Effector CD8-positive, alpha-beta T cell (primary cell): ENCODE data around the gene COL7A1.
"Not testable (repeated sequence)": the region's sequence is repeated elsewhere in the genome, so short reads cannot be mapped to it uniquely, and the experiment has no call there.

Experiments
- DNase-seq: peaks from one replicate; lab custom pipeline; 2025; lab: John Stamatoyannopoulos, UW

Gene COL7A1

DNA sequence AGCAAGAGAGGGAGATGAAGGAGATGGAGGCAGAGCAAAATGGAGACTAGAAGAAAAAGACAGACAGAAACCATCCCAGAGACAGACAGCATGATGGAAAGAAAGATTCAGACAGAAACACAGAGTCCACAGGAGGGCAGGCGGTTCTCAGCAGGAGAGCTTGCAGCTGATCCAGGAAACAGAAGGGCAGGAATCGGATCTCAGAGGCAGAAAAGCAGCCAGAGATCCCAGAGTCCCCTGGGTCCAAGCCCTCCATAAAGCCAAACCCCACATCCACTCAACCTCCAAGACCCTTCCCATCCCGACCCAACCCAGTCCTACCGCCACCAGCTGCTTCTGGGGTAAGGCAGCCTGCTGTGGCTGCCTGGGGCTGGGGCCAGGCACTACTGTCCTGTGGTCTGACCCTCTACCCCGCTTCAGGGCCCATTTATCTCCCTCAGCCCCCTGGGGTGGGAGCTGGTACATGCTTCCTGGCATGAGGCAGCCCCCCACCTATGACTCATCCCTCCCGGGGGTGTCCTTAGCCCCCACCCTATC is 31.7 kb downstream of the COL7A1 start, which contains the start of gene UCN2:
Gene UCN2 (minus strand): TSS at position 400 of the 537 bp plus-strand sequence. CDS start 657 bp downstream, outside the sequence.
- no peak for DNase-seq

DNA sequence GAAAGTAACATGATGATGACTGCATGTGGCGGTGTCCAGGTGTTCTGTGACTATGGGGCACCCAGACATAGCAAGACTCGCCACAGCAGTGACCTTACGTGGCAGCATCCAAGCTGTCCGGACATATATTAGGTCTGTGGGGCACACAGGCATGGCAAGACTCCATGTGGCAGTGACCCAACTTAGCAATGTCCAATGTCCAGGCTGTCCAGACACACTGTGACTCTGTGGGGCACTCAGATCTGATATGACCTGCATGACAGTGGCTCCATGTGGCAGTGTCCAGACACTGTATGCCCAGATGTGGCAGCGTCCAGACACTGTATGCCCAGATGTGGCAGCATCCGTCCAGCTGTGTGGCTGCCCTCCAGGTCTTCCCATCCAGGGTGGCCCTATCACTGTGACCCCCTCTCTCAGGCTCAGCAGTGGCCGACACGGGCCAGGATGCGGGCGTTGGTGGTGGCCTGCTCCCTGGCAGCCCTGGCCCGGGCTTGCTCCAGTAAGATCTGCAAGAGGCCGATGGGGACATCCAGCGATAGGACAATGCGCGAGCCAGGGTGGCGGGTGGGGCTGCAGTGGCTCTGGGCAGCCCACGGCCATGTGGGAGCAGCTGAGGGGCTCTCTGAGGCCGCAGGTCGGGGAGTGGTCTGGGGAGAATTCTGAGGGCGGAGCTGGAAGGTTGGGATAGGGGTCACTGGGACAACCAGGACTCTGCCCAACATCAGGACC is 32.6 kb downstream of the COL7A1 start:
- DNase-seq = no peak

DNA sequence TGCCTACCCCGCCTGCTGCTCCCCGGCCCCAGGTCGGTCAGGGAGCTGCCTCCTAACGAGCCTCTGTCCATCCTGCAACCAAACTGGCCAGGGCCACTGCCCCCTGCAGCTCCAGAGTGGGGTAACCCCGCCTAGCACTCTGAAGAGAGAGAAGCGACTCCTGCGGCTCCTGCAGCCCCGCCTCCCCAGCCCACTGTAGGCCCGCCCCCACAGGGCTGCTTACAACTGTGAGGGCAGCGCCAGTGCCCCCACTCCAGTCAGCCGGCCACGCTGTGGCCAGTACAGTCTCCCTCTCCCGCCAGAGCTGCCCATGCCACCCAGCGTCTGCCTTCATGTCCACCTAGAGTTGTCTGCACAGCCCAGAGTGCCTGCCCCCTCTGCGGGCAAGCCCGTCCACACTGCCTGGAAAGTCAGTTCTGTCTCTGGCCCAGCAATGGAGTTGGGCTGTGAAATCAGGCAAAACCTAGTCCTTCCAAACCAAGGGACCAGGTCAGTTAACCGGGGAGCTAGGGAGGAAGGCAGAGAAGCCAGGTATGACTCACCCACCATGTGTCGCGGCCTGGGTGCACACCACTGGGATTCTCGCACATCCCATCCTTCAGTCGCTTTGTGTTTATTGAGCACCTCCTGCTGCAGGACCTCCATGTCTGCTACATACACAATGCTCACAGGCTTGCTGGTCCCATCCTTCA is 33.9 kb downstream of the COL7A1 start:
- DNase-seq = no peak

DNA sequence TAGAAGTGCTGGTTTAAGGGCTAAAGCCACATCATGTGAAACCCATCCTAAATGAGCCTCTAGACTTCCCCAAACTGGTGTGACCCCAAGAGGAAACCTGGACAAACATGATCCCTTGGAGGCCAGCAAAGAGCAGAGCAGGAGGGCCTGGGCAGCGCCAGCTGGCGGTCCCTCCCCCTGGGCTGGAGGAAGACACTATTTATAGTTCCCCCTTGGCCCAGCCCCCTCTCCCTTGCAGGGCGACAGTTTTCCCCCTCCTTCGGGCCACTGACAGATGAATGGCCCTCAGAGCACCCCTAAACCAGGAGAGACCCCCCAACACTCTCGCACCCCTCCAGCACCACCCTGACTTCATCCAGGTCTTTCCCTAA is 34.5 kb downstream of the COL7A1 start:
- DNase-seq = no peak

DNA sequence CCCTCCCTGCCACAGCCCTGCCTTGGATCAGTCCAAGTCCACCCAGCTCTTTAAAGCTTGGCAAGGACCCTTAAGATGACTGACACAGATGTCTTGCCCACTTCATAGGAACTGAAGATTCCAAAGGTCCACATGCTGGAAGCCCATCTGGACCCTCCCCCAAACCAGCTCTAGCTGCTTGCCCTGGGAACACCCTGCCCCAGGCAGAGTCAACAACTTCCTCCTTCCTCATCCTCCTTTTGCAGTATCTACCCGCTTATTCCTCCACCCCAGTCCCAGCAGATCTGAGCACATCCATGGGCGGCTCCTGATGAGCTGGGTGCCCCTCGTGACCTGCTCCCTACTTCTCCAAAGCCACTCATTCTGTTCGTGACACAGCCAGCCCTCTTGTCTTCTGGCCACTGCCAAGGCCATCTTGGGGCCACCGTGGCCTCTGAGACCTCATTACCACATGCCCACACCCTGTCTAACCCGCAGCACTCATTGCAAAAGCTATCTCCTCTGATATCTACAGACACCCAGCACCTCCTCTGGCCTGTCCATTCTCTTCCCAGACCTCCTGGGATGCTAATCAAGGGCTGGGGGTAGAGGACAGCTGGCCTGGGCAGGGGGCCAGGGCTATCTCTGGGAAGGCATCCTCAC is 36.5 kb downstream of the COL7A1 start:
- no peak for DNase-seq

DNA sequence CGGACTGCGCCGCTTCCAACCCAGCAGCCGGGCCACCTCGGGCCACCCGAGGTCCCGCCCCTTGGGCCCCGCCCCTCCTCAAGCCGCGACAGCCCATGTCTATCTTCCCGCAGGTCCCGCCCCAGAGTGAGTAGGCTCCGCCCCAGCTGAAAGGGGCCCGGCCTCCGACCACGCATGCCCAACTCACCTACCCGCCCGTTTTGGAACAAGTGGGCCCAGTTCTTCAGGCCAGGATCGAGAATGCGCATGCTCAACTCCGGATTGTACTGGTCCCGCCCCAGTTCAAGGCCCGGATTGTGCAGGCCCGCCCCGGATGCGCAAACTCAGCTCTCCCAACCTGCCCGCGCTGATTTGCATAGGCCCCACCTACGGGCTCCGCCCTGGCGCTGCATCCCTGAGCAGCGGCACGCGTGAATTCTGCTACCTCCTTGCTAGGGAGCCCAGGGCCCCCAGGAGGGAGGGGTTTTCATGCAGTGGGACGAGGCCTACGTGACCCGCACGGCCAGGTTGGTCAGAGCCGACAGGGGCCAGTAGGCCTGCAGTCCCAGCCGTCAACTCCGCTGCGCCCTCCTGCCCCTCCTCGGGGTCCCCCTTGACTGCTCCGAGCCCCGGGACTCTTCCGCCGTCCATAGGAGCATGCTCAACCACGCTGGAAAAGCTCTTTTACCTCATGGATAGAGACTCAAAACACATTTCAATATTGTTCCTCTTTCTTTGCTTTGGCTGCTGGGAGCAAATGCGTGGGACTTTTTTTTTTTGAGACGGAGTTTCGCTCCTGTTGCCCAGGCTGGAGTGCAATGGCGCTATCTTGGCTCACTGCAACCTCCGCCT is 38.1 kb downstream of the COL7A1 start, which contains the start of gene PFKFB4:
Gene PFKFB4 (minus strand): TSS at position 8 of the 831 bp plus-strand sequence. CDS start 26 bp downstream, outside the sequence.
- DNase-seq = peak; percentile 99

DNA sequence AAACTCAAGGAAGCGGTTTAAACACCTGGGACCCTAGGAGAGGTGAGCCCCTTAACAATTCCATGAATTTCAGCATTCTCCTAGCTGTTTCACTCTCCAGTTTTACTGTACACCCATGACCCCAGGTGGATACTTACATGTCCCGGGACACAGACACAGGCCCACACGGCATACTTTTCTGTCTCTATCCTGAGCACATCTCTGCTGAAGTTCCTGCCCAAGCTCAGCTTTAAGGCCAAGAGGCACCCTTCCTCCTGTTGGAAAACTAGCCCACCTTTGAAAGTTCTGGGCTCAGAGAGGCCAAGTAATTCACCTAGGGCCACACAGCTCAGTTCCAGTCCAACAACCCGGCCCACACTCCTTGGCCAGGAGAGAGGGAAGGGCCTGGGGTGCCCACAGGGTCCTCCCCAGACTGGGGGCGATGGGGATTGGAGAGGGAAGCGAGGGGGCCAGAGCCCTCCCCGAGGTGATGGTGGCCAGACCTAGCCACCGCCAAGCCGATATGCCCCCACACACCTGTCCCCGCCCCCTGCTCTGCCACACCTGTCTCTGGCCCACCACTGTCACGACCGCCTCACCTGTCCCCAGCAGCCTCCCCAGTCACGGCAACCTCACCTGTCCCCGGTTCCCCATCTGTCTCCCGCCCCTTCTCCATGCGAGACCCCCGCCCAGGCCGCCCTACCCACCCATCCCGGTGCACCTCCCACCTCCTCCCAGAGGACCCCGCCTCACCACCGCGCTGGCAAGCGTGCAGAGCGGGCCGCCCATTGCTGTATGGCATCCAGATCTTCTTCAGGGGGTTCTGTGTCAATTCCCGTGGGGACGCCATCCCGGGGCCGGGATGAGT is 39.0 kb downstream of the COL7A1 start:
- no peak for DNase-seq

DNA sequence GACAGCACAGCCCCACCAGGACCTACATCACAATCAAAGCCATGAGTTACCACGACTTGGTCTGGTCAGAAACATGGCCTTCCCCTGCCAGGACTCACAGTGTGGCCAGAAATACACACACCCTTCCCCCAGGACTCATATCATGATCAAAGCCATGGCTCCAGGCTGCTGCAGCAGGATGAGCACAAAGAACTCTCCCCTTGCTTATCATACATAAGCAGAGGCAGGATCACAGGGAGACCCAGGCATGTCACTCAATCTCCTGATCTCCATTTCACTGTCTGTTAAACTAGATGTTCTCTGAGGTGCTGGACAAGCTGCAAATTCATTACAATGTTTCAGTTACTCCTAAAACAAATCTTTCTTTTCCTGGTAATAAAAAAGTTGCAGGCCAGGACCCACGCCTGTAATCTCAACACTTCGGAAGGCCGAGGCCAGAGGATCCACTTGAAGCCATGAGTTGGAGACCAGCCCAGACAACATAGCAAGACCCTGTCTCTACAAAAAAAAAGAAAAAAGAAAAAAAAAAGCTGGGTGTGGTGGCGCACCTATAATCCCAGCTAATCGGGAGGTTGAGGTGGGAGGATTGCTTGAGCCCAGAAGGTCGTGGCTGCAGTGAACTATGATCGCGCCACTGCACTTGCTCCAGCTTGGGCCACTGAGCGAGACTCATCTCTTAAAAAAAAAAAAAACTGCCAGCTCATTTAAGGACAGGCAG is 39.7 kb downstream of the COL7A1 start:
- no peak for DNase-seq

DNA sequence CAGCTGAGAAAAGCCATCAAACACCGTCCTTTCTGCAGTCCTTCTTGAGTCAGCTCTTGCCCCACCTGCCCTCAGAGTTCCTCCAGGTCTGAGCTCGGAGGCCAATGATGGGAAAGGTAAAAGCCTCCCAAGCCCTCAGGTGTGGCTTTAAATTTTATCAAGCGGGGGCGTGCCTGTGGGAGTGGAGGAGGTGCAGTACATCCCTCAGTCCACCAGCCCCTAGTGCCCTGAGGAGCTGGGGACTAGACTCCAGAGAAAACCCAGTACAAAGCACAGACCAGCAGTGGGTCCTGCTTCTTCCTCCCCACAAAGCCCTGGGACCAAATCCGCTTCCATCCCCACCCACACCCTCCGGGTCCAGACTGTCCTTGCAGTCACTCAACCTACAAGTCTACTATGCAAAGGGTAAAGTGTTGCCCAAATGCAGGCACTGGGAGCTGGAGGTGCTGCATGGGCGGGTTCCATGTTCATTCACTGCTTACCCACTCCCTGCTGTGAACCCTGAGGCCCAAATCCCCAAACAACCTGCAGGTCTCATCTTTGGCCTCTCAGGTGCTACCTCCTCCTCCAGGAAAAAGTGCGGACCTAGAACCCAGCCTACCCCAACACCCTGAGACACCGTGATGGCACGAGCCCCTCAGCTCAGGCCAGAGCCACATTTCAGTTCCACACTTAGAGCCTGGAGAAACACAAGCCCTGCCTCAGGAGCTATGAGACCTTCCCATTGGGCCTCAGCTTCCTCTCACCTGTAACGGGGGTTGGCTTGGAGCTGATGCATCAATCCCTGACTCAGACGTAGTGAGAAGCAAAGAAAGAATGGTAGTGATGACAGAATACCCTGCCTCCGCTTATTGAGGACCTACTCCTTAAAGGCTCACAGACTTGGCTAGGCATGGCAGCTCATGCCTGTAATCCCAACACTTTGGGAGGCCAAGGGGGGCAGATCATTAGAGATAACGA is 41.0 kb downstream of the COL7A1 start:
- no peak for DNase-seq

DNA sequence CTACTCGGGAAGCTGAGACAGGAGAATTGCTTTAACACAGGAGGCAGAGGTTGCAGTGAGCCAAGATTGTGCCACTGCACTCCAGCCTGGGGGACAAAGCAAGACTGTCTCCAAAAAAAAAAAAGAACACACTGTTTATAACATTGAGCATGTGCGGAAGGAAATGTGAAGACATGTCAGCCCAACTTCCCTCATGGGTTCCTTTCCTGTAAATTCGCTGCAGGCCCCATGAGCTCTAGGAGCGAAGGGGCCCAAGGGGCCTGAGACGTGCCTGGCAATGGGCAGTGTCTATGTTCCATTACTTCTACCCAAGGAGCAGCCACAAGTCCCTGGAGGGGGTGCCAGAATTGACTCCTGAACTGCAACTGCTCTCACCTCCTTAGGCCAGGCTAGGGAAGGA is 41.8 kb downstream of the COL7A1 start:
- DNase-seq = no peak

DNA sequence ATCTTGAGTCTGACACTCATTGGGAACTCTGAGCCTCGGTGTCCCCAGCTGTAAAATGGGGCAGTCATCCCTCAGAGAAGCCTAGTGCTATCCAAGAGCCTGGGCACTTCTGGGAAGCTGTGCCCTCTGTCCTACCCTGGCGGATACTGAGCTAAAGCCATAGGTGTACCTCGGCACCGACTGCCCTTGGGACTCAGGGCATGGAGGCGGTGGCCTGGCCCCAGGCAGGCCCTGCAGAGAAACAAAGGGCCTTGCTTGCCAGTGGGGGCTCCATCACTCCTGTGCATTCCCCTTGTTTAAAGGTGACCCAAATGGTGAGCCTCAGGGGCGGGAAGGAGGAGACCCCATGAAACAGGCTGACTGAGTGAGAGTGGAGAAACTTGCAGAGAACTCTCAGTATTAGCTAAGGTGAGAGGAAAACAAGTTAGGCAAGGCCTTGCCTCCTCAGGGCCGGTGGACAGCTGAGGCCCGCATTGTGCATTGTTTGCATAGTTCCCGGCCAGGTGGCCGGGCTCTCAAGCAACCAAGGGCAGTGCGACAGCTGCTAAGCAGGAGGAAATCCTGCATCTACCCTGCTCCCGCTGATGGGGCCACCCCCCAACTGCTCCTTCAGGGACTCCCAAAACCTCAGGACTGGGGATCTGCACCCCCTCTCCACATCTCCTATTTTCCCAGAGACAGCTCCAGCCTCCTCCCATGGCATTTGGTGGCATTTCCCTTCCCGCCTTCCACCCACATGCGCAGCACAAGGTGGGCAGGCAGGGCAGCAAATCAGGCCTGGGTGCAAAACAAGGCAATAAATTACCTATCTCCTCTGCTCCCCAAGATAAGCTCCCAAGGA is 42.8 kb downstream of the COL7A1 start:
- DNase-seq = no peak

DNA sequence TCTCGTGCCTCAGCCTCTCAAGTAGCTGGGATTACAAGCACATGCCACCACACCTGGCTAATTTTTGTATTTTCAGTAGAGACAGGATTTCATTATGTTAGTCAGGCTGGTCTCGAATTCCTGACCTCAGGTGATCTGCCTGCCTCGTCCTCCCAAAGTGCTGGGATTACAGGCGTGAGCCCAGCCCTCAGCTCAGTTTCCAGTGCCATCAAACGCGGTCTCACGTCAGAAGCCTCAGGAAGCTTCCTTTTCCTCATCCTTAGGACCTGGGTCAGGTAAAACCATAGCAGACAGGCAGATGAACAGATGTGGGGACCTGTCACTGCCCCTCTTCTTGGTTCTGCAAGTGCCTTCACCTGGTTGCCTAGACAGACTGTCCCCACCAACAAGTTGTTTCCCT is 43.5 kb downstream of the COL7A1 start:
- not testable (repeated sequence) for DNase-seq

DNA sequence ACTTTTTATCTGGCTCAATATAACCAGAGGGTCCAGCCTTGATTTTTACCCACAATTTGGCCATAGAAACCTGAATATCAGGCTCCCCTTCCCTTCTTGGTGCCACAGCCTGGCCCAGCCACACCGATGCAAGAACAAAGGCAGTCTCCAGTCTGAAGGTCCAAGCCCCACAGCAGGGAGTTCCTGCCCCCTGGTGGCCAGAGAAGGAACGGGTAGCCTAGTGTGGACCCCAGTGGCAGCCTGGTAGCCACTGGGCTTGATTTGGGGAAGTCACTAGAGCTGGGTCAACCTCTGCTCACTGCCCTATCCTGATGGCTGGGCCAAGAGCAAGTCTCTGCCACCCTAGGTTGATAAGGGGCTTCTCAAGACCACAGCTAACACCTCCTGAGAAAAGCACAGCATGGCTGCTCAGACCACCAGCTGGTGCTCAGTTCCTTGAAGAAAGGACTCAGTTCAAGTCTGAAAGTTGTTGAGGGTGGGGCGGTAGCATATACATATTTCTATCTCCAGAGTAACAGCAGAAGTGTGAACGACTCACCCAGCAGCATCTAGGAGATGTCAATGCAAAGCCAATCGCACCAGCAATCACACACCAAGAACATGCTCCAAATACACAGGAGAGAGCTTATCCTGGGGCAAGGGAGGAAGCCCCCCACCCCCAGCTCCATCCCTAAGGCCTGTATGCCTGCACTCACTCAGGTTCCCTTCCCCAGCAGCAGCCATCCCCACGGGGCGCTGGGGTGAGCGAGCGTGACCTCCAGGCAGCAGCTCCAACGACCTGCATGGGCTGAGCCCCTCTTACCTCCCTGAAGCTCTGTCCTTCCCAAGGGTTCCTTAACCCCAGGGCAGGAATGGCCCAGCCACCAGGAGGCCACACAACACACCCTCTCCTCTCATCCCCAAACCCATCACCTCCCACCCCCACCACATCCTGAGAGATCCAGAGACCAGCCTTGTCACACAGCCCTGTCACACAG is 46.1 kb downstream of the COL7A1 start:
- peak; percentile 76 for DNase-seq

DNA sequence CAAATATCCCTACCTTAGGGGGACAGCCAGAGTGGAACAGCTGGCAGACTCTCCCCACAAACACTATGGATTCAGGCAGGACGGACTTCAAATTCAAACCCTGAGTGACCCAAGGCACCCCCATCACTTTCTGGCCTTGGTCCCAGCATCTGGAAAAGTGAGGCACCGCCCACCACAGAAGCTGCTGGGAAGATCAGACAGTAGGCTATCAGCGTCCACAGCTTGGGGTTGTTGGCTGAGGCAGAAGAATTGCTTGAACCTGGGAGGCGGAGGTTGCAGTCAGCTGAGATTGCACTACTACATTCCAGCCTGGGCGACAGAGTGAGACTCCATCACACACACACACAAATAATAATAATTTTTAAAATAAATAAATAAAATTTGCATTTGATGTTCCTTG is 47.0 kb downstream of the COL7A1 start:
- no peak for DNase-seq

DNA sequence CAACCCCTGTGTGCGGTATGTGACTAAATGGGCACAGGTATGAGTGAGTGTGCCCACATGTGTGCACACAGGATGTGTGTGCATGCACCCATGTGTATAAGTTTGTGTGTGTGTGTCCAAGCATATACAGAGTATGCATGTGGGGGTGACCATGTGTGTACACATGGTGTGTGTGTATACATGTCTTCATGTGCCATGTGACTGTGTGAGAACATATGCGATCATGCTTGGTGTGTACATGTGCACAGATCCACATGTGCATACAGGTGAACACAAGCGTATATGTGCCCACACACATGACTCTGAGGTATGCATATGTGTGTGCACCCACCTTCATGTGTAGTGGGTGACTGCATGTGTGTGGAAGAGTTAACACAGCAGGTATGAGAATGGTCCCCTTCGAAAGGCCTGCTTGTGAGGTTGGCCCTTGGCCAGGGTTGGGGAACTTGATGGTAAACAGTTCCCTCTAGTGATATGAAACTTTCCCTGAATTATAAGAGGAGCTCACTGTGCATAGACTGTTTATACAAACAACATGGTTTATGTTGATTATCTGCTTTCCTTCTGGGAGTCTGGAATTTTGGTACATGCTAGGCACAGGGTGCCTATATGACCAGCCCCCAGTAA is 48.8 kb downstream of the COL7A1 start:
- DNase-seq = no peak

DNA sequence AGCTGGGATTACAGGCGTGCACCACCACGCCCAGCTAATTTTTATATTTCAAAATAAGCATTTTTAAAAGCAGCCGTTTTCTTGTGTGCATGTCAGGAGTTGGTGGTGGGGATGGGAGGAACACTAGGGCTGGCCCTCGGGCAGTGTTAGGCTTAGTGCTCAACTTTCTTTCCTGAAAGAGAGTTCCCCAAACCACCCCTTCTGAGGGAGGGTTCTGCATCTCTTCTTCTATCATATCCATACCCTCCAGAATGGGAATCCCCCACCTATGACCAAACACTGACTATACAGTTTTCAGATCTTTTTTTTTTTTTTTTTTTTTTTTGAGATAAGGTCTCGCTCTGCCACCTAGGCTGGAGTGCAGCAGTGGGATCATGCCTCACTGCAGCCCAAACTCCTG is 51.0 kb downstream of the COL7A1 start:
- no peak for DNase-seq
